SHP77 (cell line): Measurements from ENCODE around the gene ORMDL3.

Experiments
- DNase-seq, 2 experiments: peaks; one replicate each; lab custom pipeline; 2025; lab: John Stamatoyannopoulos, UW

The ORMDL3 gene

DNA sequence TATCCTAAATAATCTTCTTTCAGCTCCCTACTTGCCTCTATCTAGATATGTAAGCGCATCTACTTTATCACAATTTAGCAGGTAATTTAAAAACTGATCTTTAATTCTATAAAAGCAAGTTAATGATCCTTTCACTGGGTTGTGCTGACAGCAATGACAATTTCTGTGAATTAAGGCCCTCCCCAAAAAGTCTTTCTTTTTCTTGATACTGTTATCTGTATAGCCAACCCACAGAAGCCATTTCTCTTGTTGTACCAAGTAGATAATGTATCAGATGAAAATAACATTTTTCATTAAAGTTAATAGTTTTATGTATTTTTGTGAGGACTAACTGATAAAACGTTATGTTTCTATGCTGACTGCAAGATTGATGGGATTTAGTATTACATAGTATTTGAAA is 55.6 kb downstream of the ORMDL3 start:
- no peak for DNase-seq
